ENCODE data around the gene ETS1. TPM values are rescaled to one million over a fixed set of nuclear protein-coding genes. Genes with fewer than 3 reads are reported as not detected.

Gene ETS1
- polyA plus RNA-seq, 1 donor (not counting 4 experiments of a cell fraction or from before 2014, with no cell fraction given), result 41.0 TPM

DNA sequence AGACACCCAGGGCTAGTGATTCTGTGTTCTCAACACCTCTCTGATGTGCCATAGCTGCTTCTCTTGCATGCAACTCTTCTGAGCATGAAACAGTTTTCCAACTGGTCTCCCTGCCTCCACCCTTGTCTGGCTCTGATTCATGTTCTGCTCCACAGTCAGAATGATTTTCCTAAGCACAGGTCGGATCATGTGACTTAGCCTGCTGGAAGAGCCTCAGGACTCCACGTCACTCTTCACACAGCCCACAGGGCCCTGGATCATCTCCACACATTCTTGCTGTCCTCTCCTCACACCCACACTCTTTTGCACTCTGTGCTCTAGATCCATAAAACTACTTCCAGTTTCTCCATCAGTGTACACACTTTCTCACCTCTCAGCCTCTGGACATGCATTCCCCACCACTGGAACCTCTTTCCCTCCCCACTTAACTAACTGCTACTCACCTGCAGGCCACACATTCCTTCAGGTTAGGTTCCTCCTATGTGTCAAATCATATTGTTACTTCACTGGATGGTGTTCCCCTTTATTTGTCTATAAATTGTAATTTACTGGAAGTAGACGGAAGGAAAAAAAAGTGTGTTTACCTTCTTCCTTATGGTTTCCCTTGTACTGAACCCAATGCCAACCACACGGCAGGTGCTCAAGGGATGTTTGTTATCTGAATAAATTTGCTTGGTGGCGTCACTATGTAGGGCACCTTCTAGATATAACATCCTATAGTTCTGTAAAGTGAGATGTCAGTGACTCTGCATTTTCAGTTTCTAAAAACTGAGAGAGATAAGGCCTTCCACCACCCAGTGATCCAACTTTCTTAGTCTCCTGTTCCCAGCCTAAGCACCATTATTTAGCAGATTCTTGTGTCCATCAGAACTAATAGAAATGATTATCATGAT, 133.7 kb downstream of the ETS1 start:
- H3K4me2 ChIP-seq (ENCODE audit: control insufficient read depth, extremely low read depth, insufficient read depth, low read depth, low read length), result peak overlapping the region; percentile 50

DNA sequence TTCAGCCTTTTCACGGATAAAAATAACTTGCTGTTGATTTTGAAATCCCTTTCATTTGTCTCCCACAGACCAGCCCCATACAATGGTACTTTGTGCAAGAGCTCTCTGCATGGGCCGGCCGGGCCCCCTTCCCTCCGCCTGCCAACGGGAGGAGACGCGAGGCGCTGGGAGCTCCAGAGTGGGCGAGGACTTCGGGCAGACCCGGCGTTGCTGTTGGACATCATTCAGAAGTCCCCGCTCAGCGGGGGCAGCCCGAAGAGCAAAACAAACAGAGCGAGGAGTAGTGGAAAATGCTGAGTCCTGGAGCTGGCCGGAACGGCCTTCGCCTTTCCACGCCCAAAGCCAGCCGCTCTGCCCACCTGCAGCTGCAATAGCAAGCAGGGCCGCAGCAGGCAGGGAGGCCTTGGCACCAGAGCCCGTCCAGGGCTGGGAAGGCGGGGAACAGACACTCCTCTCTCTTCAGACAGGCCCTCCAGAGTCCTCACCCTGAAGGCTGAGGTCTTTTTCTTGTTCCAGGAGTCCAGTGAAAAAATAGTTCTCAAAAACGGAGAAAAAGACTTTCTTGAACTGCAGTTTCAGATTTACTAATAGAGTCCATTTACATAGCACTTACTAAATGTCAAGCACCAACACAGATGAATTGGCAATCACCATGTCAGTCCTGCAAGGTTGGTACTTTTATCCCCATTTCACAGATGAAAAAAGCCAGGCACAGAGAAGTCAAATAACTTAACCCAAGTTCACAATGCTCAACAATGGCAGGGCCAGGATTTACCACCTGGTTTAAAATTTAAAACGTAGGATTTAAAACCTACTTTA, 135.5 kb downstream of the ETS1 start:
- FAIRE-seq, result no peak
- dilution Hi-C loops (cut with MboI; ENCODE audit: extremely low pct_ligation_motif_present, low sequenced_read_pairs), result no loop called here
- Histone ChIP-seq H3K27ac (ENCODE audit: control insufficient read depth, insufficient read depth, low read length) (no peak overlapping the region), H2AFZ (ENCODE audit: control insufficient read depth, low read length) (no peak overlapping the region), H3K9me3 (ENCODE audit: control insufficient read depth, low read depth, low read length) (no peaks in the 10 kb centered on the region), H3K79me2 (ENCODE audit: control insufficient read depth, insufficient read depth, low read length) (no peaks in the 10 kb centered on the region), H3K9ac (ENCODE audit: control insufficient read depth, extremely low read depth, insufficient read depth, low read length) (no peak overlapping the region), H3K4me1 (ENCODE audit: control insufficient read depth, extremely low read depth, insufficient read depth, low read length) (peaks cover 31% of the 10 kb centered on the region), H3K36me3 (ENCODE audit: control insufficient read depth in 2 of 2, extremely low read depth in 1 of 2, insufficient read depth in 2 of 2, low read length in 2 of 2) (no peaks in the 10 kb centered on the region), H3K4me2 (ENCODE audit: control insufficient read depth, extremely low read depth, insufficient read depth, low read depth, low read length) (no peak overlapping the region), H4K20me1 (ENCODE audit: control insufficient read depth, extremely low read depth, insufficient read depth, low read length) (no peaks in the 10 kb centered on the region), H3K4me3 (ENCODE audit: control insufficient read depth in 2 of 3, extremely low read depth in 1 of 3, insufficient read depth in 2 of 3, low read depth in 1 of 3, low read length in 3 of 3) (no peak overlapping the region), H3K27me3 (ENCODE audit: control insufficient read depth, extremely low read depth, insufficient read depth, low read length) (no peaks in the 10 kb centered on the region), H3K9me1 (ENCODE audit: control insufficient read depth, extremely low read depth, insufficient read depth, low read length) (no peaks in the 10 kb centered on the region)
- TF ChIP-seq EZH2 (IDR thresholded peaks at IDR 0.05; ENCODE audit: low read length), result no peak
- TF ChIP-seq, protein P1, sequence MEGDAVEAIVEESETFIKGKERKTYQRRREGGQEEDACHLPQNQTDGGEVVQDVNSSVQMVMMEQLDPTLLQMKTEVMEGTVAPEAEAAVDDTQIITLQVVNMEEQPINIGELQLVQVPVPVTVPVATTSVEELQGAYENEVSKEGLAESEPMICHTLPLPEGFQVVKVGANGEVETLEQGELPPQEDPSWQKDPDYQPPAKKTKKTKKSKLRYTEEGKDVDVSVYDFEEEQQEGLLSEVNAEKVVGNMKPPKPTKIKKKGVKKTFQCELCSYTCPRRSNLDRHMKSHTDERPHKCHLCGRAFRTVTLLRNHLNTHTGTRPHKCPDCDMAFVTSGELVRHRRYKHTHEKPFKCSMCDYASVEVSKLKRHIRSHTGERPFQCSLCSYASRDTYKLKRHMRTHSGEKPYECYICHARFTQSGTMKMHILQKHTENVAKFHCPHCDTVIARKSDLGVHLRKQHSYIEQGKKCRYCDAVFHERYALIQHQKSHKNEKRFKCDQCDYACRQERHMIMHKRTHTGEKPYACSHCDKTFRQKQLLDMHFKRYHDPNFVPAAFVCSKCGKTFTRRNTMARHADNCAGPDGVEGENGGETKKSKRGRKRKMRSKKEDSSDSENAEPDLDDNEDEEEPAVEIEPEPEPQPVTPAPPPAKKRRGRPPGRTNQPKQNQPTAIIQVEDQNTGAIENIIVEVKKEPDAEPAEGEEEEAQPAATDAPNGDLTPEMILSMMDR (optimal IDR thresholded peaks at IDR 0.05 in 1 of 3, IDR thresholded peaks at IDR 0.05 in 1 of 3, conservative IDR thresholded peaks at IDR 0.05 in 1 of 3; ENCODE audit: extremely low read depth in 1 of 3, insufficient read depth in 2 of 3, low read length in 3 of 3), result no peak
- DNase-seq (ENCODE audit: low read depth, low spot score), result no peak

More for the DNA sequence above, 133.7 kb downstream of the ETS1 start:
- Histone ChIP-seq H2AFZ (ENCODE audit: control insufficient read depth, low read length) (no peak overlapping the region), H3K9me3 (ENCODE audit: control insufficient read depth, low read depth, low read length) (no peaks in the 10 kb centered on the region), H3K27ac (ENCODE audit: control insufficient read depth, insufficient read depth, low read length) (peak overlapping the region; percentile 74), H4K20me1 (ENCODE audit: control insufficient read depth, extremely low read depth, insufficient read depth, low read length) (no peaks in the 10 kb centered on the region), H3K27me3 (ENCODE audit: control insufficient read depth, extremely low read depth, insufficient read depth, low read length) (no peaks in the 10 kb centered on the region), H3K4me3 (ENCODE audit: control insufficient read depth in 2 of 3, extremely low read depth in 1 of 3, insufficient read depth in 2 of 3, low read depth in 1 of 3, low read length in 3 of 3) (no peak overlapping the region), H3K9me1 (ENCODE audit: control insufficient read depth, extremely low read depth, insufficient read depth, low read length) (no peaks in the 10 kb centered on the region), H3K4me1 (ENCODE audit: control insufficient read depth, extremely low read depth, insufficient read depth, low read length) (peaks cover 22% of the 10 kb centered on the region), H3K9ac (ENCODE audit: control insufficient read depth, extremely low read depth, insufficient read depth, low read length) (peak overlapping the region; percentile 31), H3K36me3 (ENCODE audit: control insufficient read depth in 2 of 2, extremely low read depth in 1 of 2, insufficient read depth in 2 of 2, low read length in 2 of 2) (peaks cover 3 to 4% of the 10 kb centered on the region in 2 experiments), H3K79me2 (ENCODE audit: control insufficient read depth, insufficient read depth, low read length) (no peaks in the 10 kb centered on the region)
- DNase-seq (ENCODE audit: low read depth, low spot score) (peak; percentile 78), FAIRE-seq (peak; percentile 99)
- TF ChIP-seq, protein P1 (optimal IDR thresholded peaks at IDR 0.05 in 1 of 3, IDR thresholded peaks at IDR 0.05 in 1 of 3, conservative IDR thresholded peaks at IDR 0.05 in 1 of 3; ENCODE audit: extremely low read depth in 1 of 3, insufficient read depth in 2 of 3, low read length in 3 of 3), result no peak
- TF ChIP-seq EZH2 (IDR thresholded peaks at IDR 0.05; ENCODE audit: low read length), result no peak
- dilution Hi-C loops (cut with MboI; ENCODE audit: extremely low pct_ligation_motif_present, low sequenced_read_pairs), result no loop called here

Measured in keratinocyte (primary cell).